Testis (tissue), 2 donors: ENCODE data around the gene VCL.

Source experiments
- POLR2A ChIP-seq: fragments of 450-650 bp; IDR thresholded peaks from one replicate; pipeline ENCODE4 v1.6.1; 2017; ENCODE audit warnings: antibody characterized with exemption, mild to moderate bottlenecking, moderate library complexity
- TF ChIP-seq, protein P1 (sequence below), 3 experiments: fragments of 450-650 bp in 2 of 3; fragments of 200-600 bp in 1 of 3; sonication (generic) in 1 of 3; IDR thresholded peaks; one replicate each; pipeline ENCODE4 v1.5.1; 2016 to 2019; ENCODE audit warnings: antibody characterized with exemption in 3 of 3, mild to moderate bottlenecking in 2 of 3, moderate library complexity in 1 of 3

DNA sequence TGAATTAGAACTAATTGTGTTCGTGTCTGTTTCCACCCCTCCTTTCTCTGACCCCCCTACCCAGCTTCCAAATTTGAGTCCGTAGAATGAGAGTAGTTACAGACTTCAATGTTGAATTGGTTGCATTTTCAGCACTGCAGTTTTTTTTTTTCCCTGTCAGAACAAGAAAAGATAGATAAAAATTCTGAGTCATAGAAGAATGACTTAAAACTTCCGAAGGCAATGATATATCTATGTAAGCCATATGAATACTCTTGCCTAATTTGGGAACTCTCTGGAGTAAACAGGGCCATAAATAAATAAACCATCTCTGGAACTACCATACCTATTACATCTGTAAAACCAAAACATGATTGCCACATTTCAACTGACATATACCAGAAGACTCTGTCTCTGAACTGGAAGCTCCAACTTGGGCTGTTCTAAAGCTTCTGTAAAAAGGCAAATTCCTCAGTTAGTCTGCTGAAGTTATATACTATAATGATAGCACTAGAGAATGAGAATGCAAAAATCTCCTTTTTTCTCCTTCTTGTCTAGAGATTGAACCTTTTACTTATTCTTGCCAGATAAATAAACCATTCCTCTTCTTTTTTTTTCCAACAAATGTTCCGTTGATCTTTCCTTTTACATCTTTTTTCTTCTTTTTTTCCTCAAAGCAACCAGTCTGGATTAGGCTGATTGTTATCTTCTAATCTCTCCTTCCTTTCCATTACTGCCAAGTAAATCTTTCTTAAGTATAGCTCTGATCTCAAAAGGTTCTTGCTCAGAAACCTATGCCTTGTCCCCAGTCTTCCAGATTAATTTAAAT lies 23.5 kb downstream of the VCL start:
- TF ChIP-seq, protein P1, sequence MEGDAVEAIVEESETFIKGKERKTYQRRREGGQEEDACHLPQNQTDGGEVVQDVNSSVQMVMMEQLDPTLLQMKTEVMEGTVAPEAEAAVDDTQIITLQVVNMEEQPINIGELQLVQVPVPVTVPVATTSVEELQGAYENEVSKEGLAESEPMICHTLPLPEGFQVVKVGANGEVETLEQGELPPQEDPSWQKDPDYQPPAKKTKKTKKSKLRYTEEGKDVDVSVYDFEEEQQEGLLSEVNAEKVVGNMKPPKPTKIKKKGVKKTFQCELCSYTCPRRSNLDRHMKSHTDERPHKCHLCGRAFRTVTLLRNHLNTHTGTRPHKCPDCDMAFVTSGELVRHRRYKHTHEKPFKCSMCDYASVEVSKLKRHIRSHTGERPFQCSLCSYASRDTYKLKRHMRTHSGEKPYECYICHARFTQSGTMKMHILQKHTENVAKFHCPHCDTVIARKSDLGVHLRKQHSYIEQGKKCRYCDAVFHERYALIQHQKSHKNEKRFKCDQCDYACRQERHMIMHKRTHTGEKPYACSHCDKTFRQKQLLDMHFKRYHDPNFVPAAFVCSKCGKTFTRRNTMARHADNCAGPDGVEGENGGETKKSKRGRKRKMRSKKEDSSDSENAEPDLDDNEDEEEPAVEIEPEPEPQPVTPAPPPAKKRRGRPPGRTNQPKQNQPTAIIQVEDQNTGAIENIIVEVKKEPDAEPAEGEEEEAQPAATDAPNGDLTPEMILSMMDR (IDR thresholded peaks at IDR 0.05): no peak
- no peak for TF ChIP-seq POLR2A
